Skeletal muscle tissue (tissue), 4 donors: ENCODE data around the gene CTRB1. TPM values are rescaled to one million over a fixed set of nuclear protein-coding genes. Genes with fewer than 3 reads are reported as not detected.

Experiments
- H3K27ac ChIP-seq: one replicate; pipeline ENCODE4 v1.7.0; 2013; ENCODE audit warnings: mild to moderate bottlenecking, low read depth, low read length, inconsistent platforms
- H3K27me3 ChIP-seq, 3 donors: one replicate each; pipeline ENCODE4 v1.7.0; 2013; ENCODE audit warnings: low read length in 3 of 3; ENCODE audit not compliant: control insufficient read depth in 3 of 3, insufficient read depth in 3 of 3
- H3K36me3 ChIP-seq, 3 donors: one replicate each; pipeline ENCODE4 v1.7.0; 2013; ENCODE audit warnings: low read length in 3 of 3; ENCODE audit not compliant: control insufficient read depth in 3 of 3, insufficient read depth in 3 of 3
- H3K4me1 ChIP-seq, 3 donors: one replicate each; pipeline ENCODE4 v1.7.0; 2013; ENCODE audit warnings: low read length in 3 of 3, mild to moderate bottlenecking in 3 of 3; ENCODE audit not compliant: control insufficient read depth in 3 of 3, insufficient read depth in 3 of 3
- H3K4me3 ChIP-seq, 3 donors: one replicate each; pipeline ENCODE4 v1.7.0; 2013; ENCODE audit warnings: low read length in 3 of 3
- H3K9ac ChIP-seq, 3 donors: one replicate each; pipeline ENCODE4 v1.7.0; 2013; ENCODE audit warnings: low read length in 3 of 3, mild to moderate bottlenecking in 3 of 3, moderate library complexity in 2 of 3, low read depth in 1 of 3
- H3K9me3 ChIP-seq, 3 donors: one replicate each; pipeline ENCODE4 v1.7.0; 2013; ENCODE audit warnings: low read length in 3 of 3; ENCODE audit not compliant: control insufficient read depth in 3 of 3
- total RNA-seq: library from RNA; depleted of rRNA; stranded (reverse); fragments of >200 nt; gene quantifications from one replicate; pipeline ENCODE4 v1.2.3, GENCODE V29; 2014
- donor health status: Osteomylitis.

Gene CTRB1
- total RNA-seq, 1 donor from 2014 or later = not detected

- no peak overlapping the region for H3K4me3 ChIP-seq
- peak overlapping the region in 2 of 3 donors; percentile 10 to 95 for H3K9ac ChIP-seq
- peak overlapping the region; percentile 97 for H3K27ac ChIP-seq
- peaks cover 75 to 84% (median 77%) of the 10 kb centered on the region in 3 donors for H3K4me1 ChIP-seq
- no peaks in the 10 kb centered on the region for H3K9me3 ChIP-seq
- H3K36me3 ChIP-seq = peaks cover 0 to 4% (median 4%) of the 10 kb centered on the region in 3 donors
- H3K27me3 ChIP-seq = no peaks in the 10 kb centered on the region
Observed at GRCh38 chr16:75260851-75261589, 42.2 kb downstream of the CTRB1 start.

GRCh38 chr16:75261590-75262078, 42.8 kb downstream of the CTRB1 start:
- Histone ChIP-seq H3K4me1 (peaks cover 75 to 84% (median 77%) of the 10 kb centered on the region in 3 donors), H3K4me3 (peak overlapping the region in 1 of 3 donors; percentile 85), H3K9ac (peak overlapping the region; percentile 10 to 96 (median 95))

GRCh38 chr16:75262104-75262799, 43.5 kb downstream of the CTRB1 start:
- H3K27ac ChIP-seq = peak overlapping the region; percentile 97
- no peaks in the 10 kb centered on the region for H3K27me3 ChIP-seq
- H3K4me1 ChIP-seq = peaks cover 74 to 84% (median 76%) of the 10 kb centered on the region in 3 donors
- H3K9ac ChIP-seq = peak overlapping the region; percentile 51 to 96 (median 95)
- H3K4me3 ChIP-seq = peak overlapping the region; percentile 82 to 88 (median 85)
- H3K9me3 ChIP-seq = no peaks in the 10 kb centered on the region
- peaks cover 0 to 4% (median 4%) of the 10 kb centered on the region in 3 donors for H3K36me3 ChIP-seq

More at GRCh38 chr16:75261590-75262078, 42.8 kb downstream of the CTRB1 start:
- Histone ChIP-seq H3K9me3 (no peaks in the 10 kb centered on the region), H3K27ac (peak overlapping the region; percentile 97), H3K27me3 (no peaks in the 10 kb centered on the region), H3K36me3 (peaks cover 0 to 4% (median 4%) of the 10 kb centered on the region in 3 donors)

GRCh38 chr16:75262800-75263127, 44.0 kb downstream of the CTRB1 start:
- peak overlapping the region; percentile 97 for H3K27ac ChIP-seq
- H3K36me3 ChIP-seq = peaks cover 0 to 4% (median 4%) of the 10 kb centered on the region in 3 donors
- H3K9ac ChIP-seq = peak overlapping the region; percentile 76 to 96 (median 95)
- H3K4me3 ChIP-seq = peak overlapping the region; percentile 82 to 88 (median 85)
- H3K27me3 ChIP-seq = no peaks in the 10 kb centered on the region
- H3K9me3 ChIP-seq = no peaks in the 10 kb centered on the region
- peaks cover 73 to 84% (median 76%) of the 10 kb centered on the region in 3 donors for H3K4me1 ChIP-seq

GRCh38 chr16:75263291-75263962, 44.6 kb downstream of the CTRB1 start:
- Histone ChIP-seq H3K4me1 (peaks cover 73 to 84% (median 75%) of the 10 kb centered on the region in 3 donors), H3K27ac (peak overlapping the region; percentile 97), H3K27me3 (no peaks in the 10 kb centered on the region), H3K4me3 (peak overlapping the region; percentile 82 to 88 (median 85)), H3K9ac (peak overlapping the region; percentile 76 to 96 (median 95)), H3K36me3 (peaks cover 0 to 4% (median 4%) of the 10 kb centered on the region in 3 donors), H3K9me3 (no peaks in the 10 kb centered on the region)

GRCh38 chr16:75263963-75264445, 45.2 kb downstream of the CTRB1 start:
- peak overlapping the region; percentile 97 for H3K27ac ChIP-seq
- H3K9ac ChIP-seq = peak overlapping the region; percentile 89 to 96 (median 95)
- H3K27me3 ChIP-seq = no peaks in the 10 kb centered on the region
- H3K4me1 ChIP-seq = peaks cover 67 to 79% (median 69%) of the 10 kb centered on the region in 3 donors
- no peaks in the 10 kb centered on the region for H3K9me3 ChIP-seq
- peaks cover 0 to 4% (median 4%) of the 10 kb centered on the region in 3 donors for H3K36me3 ChIP-seq
- peak overlapping the region; percentile 82 to 88 (median 85) for H3K4me3 ChIP-seq

- Histone ChIP-seq H3K27ac (peak overlapping the region; percentile 97), H3K27me3 (no peaks in the 10 kb centered on the region), H3K4me1 (peaks cover 66 to 75% (median 67%) of the 10 kb centered on the region in 3 donors), H3K9ac (peak overlapping the region; percentile 89 to 96 (median 95)), H3K9me3 (no peaks in the 10 kb centered on the region), H3K4me3 (peak overlapping the region; percentile 82 to 88 (median 85)), H3K36me3 (peaks cover 0 to 4% (median 4%) of the 10 kb centered on the region in 3 donors)
Observed at GRCh38 chr16:75264457-75264998, 45.7 kb downstream of the CTRB1 start.

- no peaks in the 10 kb centered on the region for H3K27me3 ChIP-seq
- peaks cover 66 to 71% (median 67%) of the 10 kb centered on the region in 3 donors for H3K4me1 ChIP-seq
- H3K27ac ChIP-seq = peak overlapping the region; percentile 97
- peak overlapping the region; percentile 89 to 96 (median 95) for H3K9ac ChIP-seq
- peaks cover 0 to 4% (median 4%) of the 10 kb centered on the region in 3 donors for H3K36me3 ChIP-seq
- H3K4me3 ChIP-seq = peak overlapping the region; percentile 82 to 88 (median 85)
- H3K9me3 ChIP-seq = no peaks in the 10 kb centered on the region
Observed at GRCh38 chr16:75264999-75265910, 46.5 kb downstream of the CTRB1 start.
